Activated CD8-positive, alpha-beta memory T cell treated with anti-CD3 and anti-CD28 coated beads, Interleukin-2, amount 50 U/mL, for 1 hour (primary cell): ENCODE measurements around the gene PPP2R2D.

Experiments
- DNase-seq: peaks from one replicate; pipeline ENCODE4 v3.0.0-alpha.2; 2020; ENCODE audit errors: extremely low read depth

PPP2R2D gene

DNA sequence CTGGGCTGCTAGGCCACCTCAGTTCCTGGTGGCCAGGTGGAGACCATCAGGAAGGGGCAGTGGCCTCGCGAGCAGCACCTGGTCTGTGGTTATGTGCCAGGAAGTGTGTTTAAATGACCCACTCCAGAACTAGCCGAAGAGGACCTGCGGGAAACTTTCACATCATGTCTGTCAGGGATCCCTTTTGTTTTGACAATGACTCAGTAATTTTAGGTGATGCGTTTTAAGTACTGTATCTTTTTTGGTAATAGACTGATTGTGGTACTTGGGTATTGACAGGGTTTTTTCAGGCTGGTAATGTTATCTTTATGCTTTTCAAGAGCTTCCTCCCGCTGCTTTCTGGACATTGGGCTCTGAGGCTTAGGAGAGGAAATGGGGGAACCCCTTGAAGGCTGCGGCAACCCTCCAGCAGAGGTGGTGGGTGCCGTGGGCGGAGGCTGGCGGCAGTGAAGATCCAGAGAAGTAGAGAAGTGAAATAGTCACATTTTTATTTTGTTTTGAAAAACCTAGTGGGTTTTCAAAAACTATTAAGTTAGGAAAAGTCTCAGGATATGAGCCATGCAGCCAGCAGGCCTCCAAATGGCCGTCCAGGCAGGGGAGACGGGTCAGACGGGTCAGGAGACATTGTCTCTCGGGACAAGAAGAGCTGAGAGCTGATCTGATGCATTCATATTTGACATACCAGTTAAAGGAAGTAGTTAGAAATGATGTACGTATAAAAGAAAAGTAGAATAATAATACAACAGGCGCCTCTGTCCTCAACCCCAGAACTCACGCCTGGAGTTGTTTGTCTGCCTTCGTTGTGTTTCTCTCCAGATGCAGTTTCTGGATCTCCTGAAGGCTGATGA, 27.7 kb downstream of the PPP2R2D start:
- DNase-seq: no peak

DNA sequence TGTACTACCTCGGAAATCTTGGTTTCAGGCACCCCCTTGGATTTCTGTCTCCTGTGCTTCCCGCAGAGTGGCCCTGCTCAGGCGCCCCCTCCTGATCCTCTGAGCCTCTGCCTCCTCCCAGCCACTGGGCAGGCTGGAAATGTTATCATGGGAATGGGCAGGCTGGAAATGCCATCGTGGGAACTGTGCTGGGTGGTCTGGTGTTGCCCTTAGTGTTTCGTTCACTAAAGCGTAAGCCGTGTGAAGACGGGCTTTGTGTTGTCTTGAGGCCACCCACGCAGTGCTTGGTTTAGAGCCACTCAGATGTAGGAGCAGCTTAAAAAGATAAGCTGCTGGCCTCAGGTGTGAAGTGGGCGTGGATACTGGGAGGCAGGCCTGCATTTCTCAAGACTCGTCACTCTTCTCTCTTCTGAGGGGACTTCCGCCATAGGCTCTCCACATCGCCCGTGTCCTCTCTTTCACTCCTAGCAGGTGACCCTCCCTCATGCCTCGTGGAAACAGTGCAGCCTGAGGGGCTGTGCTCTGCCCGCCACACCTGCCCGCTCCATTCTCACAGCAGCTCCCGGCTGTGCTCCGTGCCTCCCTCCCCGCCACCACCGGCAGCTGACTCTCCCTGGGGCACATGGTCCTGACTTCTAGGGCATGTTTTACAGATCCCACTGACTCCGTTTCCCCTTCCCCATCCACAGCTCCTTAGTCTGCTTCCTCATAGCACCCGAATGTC, 28.5 kb downstream of the PPP2R2D start:
- DNase-seq: no peak

GRCh38 chr10:131930150-131930549, 29.3 kb downstream of the PPP2R2D start:
- DNase-seq: no peak

GRCh38 chr10:131930586-131931330, 29.9 kb downstream of the PPP2R2D start:
- no peak for DNase-seq

DNA sequence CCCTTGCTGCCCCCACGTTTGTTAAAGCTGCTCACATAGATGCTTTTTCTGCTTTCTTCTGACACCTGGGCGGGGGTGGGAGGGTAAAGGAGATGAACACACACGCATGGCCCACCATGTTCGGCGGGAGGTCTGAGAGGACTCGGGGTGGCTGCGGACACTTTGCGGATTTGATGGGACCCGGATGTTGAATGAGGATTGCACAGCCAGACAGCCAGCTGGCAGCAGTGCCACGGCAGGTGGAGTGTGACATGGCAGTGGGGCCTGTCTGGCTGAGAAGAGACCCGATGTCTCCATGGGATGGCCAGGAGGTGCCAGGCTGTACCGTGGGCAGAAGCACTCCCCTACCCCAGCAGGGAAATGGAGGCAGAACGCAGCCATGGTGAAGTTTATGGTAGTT, 31.2 kb downstream of the PPP2R2D start:
- no peak for DNase-seq

DNA sequence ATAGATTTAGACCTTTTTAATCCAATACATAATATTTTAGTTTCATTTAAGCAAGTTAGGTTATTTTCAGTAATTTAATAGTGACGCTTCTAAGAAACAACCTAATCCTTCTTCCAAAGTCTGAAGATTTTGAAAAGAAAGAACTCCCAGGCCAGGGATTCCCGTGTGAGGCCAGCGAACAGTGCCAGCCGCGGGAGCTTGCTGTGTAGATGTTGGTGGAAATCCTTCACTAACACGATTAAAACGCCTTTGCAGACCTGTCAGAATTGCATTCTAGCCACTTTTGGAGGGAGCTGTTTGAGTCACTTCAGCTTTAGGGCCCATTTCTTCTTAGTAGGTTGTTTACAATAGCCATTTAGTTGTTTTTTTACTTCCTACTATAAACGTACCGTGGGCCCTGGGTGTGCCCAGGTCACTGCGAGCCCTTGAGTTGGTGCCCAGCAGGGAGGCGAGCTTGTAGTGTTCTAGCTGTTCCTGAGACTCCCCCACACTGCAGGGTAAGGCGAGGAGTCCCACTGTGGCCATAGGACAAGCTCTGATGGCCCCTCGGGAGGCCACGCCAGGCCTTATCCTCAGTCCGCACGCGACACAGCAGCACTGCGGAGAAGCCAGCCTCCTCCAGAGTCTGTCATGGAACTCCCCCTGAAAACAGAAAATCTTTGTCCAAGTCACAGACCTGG, 32.3 kb downstream of the PPP2R2D start:
- no peak for DNase-seq

- DNase-seq: no peak
These were observed 32.9 kb downstream of the PPP2R2D start for GRCh38 chr10:131933696-131934086.

DNA sequence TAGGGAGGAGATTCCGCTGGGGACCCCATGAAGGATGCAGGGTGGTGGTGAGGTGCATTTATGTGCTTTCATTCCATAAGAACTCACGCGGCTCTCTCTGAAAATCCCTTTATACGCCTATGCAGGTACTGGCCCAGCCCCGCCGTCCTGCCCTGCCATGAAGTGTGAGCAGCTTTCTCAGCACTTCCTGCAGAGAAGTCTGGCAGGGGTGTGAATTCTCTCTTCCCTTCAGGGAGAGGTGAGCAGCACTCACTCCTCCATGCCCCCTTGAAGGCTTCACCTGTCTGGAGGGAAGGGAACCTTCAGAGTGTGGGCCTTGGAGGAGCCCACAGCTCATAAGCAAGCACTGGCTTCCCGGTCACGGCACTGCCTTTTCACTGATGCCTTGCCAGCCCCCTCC, 34.0 kb downstream of the PPP2R2D start:
- DNase-seq: no peak

DNA sequence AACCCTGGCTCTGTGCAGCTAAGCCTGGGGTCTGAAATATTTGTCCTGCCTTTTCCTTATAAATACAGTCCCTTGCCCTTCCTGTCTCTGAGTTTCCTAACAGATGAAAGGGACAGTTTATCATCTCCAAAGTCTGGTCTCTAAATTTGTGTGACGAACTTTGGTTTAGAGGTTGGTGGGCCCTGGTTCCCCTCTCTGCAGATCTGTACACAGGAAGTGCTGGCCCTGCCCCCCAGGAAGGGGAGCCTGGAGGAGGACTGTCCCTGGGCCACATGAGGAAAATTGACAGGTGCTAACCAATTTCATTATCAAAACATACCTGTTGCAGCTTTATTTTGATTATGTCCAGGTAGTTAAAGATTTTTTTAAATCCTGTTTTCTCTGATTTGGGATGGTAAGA, 34.5 kb downstream of the PPP2R2D start:
- no peak for DNase-seq

DNA sequence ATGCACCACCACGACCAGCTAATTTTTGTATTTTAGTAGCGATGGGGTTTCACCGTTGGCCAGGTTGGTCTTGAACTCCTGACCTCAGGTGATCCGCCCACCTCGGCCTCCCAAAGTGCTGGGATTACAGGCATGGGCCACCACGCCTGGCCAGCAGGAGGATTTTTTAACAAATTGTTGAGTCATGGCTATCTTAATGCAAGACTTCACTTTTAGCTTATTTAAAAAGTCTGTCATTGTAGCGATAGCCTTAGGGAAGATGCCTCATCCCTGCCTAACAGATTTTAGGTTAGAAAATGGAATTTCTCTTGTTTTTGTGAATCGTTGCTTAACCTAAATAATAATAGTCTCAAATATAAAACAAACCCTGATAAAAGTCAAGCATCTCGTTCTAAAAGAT, 35.5 kb downstream of the PPP2R2D start:
- no peak for DNase-seq

- DNase-seq: no peak
These were observed 35.9 kb downstream of the PPP2R2D start for GRCh38 chr10:131936736-131937135.

- no peak for DNase-seq
These were observed 37.0 kb downstream of the PPP2R2D start for GRCh38 chr10:131937836-131938235.

GRCh38 chr10:131938681-131939080, 37.9 kb downstream of the PPP2R2D start:
- no peak for DNase-seq

DNA sequence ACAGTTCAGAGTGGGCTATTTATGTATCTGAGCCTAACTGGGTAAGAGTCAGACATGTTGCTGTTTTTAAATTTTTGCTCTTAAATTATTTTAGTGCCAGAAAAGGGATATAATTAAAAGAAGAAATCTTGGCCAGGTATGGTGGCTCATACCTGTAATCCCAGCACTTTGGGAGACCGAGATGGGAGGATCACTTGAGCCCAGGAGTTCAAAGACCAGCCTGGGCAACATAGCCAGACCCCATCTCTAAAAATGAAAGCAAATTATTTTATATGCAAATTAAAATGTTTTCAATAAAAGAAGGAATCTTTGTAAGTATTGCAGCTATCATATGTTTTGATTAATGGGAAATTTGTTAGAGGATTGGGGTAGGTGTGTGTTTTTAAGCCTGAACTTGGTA, 41.6 kb downstream of the PPP2R2D start:
- no peak for DNase-seq

DNA sequence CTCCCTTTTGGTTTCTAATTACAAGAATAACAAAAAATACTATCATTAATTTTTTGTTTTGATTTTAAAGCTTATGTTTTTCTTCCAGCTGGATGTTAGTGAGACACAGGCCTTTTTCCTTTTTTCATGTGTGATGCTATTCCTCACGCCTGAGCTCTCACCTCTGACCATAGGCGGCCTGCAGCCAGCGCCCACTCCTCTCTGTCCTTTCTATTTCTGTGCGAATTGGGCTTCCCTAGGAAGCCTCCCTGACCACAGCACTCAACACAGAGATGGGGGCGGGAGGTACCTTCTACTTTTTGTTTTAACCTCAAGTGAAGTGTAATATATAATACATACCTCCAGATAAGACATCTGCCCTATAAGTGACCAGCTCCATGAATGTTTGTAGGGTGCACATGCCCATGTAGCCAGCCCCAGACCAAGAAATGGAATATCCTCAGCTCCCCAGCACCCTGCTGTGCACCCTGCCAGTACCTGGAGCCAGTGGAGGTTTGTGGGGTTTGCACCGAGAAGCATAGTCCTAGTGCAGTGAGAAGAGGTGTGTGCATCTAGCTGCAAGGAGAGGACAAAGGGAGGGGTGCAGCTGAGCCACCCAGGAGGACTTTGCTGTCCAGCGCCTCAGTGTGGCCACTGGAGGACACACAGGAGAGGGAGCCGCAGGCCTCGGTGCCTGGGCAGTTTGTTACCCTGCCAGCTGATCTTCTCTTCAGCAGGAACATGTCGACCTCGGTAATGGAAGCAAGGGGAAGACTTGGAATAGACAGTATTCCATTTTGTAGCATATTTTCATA, 42.4 kb downstream of the PPP2R2D start:
- DNase-seq: no peak

DNA sequence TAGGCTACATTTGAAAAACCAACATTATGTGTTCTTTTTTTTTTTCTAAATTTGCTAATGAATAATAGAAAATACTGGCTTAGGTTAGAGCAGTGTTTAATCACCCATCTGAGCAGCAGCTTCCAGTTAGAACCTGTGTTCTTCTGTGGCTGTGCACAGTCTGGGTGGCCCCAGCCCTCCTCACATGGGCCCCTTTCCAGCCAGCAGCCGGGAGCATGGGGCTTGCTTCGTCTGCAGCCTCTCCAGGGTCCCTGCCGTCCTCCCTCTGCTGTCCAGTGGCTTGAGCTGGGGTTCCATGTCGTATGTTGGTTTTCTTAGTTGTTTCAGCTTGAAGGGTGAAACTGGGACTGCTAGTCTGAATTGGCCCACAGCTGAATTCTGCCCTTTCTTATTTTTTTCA, 43.6 kb downstream of the PPP2R2D start:
- no peak for DNase-seq

GRCh38 chr10:131944976-131945695, 44.3 kb downstream of the PPP2R2D start:
- DNase-seq: no peak

GRCh38 chr10:131946321-131946751, 45.5 kb downstream of the PPP2R2D start:
- no peak for DNase-seq

DNA sequence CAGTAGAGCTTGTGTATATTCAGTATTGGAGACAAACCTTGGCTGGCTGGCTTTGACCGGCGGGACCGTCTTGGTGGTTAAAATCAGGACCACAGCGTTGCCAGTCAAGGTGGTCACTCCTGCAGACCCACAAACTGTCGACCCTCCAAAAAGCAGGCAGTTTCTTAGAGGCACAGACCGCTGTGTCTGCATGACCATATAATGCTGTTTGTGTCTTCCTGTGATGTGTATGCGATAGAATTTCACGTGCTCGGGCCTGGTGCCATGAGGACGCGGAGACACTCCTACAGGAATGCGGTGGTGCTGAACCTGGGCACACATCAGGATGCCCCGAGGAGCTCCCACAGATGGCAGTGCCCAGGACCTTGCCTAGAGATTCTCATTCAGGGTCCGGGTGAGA, 46.1 kb downstream of the PPP2R2D start:
- DNase-seq: no peak

GRCh38 chr10:131947631-131948347, 47.0 kb downstream of the PPP2R2D start:
- no peak for DNase-seq
